Esophagus (tissue), 2 donors: ENCODE results near the gene OPRM1. TPM values are rescaled to one million over a fixed set of nuclear protein-coding genes. Genes with fewer than 3 reads are reported as not detected.
"Not testable (repeated sequence)": the region's sequence is repeated elsewhere in the genome, so short reads cannot be mapped to it uniquely, and the experiment has no call there.

ENCODE experiments used
- H3K27ac ChIP-seq, 2 donors: one replicate each; pipeline ENCODE4 v1.5.1; 2013; ENCODE audit warnings: low read depth in 2 of 2, mild to moderate bottlenecking in 2 of 2, inconsistent platforms in 1 of 2, low read length in 1 of 2, moderate library complexity in 1 of 2
- H3K27me3 ChIP-seq, 2 donors: one replicate each; pipeline ENCODE4 v1.6.1; 2013; ENCODE audit warnings: low read length in 2 of 2, control low read depth in 1 of 2, mild to moderate bottlenecking in 1 of 2; ENCODE audit not compliant: insufficient read depth in 2 of 2, control insufficient read depth in 1 of 2
- H3K36me3 ChIP-seq, 2 donors: one replicate each; pipeline ENCODE4 v1.6.1; 2013; ENCODE audit warnings: low read length in 1 of 2; ENCODE audit not compliant: control insufficient read depth in 2 of 2, insufficient read depth in 2 of 2
- H3K4me1 ChIP-seq, 2 donors: one replicate each; pipeline ENCODE4 v1.6.1; 2013; ENCODE audit warnings: low read length in 1 of 2; ENCODE audit not compliant: control insufficient read depth in 2 of 2, insufficient read depth in 2 of 2
- H3K4me3 ChIP-seq, 2 donors: one replicate each; pipeline ENCODE4 v1.5.1; 2013; ENCODE audit warnings: low read length in 2 of 2, mild to moderate bottlenecking in 2 of 2, low read depth in 1 of 2, moderate library complexity in 1 of 2
- H3K9me3 ChIP-seq, 2 donors: one replicate each; pipeline ENCODE4 v1.6.1; 2013; ENCODE audit warnings: mild to moderate bottlenecking in 2 of 2, low read depth in 1 of 2, low read length in 1 of 2, moderate library complexity in 1 of 2; ENCODE audit not compliant: control insufficient read depth in 2 of 2, insufficient read depth in 1 of 2
- WGBS, 2 donors: extraction: QIAGEN DNeasy Blood & Tissue Kit; methylation state at CpG; one replicate each; pipeline ENCODE4 v1.1.7; 2013; 5-methylcytosine and 5-hydroxymethylcytosine counted together
- polyA plus RNA-seq, 2 donors: library from polyadenylated mRNA; stranded (reverse); fragments of 200-250 nt; gene quantifications; one replicate each; pipeline ENCODE4 v1.2.3, GENCODE V29; 2013
- donor health status: healthy with polysubstance abuse.
- donor health status: Bipolar disorder and iron deficiency.

The OPRM1 gene
- polyA plus RNA-seq, 2 donors = not detected

GRCh38 chr6:154071711-154072110 lies 32.7 kb downstream of the OPRM1 start:
- no peaks in the 10 kb centered on the region for H3K36me3 ChIP-seq
- no peaks in the 10 kb centered on the region for H3K4me1 ChIP-seq
- no peak overlapping the region for H3K27ac ChIP-seq
- H3K27me3 ChIP-seq = no peaks in the 10 kb centered on the region
- 70 to 74% methylated on average over 1 of the region's 1 CpG for WGBS, 2 donors
- no peak overlapping the region for H3K4me3 ChIP-seq
- H3K9me3 ChIP-seq = no peaks in the 10 kb centered on the region

- not testable (repeated sequence) for H3K4me1 ChIP-seq, H3K27ac ChIP-seq, H3K9me3 ChIP-seq, H3K4me3 ChIP-seq, H3K36me3 ChIP-seq, H3K27me3 ChIP-seq
- 68 to 91% methylated on average over 2 of the region's 2 CpGs for WGBS, 2 donors
Measured at GRCh38 chr6:154078596-154078995, 39.6 kb downstream of the OPRM1 start.

- Histone ChIP-seq H3K4me1 (no peaks in the 10 kb centered on the region), H3K27me3 (no peaks in the 10 kb centered on the region), H3K9me3 (no peaks in the 10 kb centered on the region), H3K36me3 (no peaks in the 10 kb centered on the region), H3K4me3 (no peak overlapping the region), H3K27ac (no peak overlapping the region)
- 79 to 82% methylated on average over 8 of the region's 8 CpGs for WGBS, 2 donors
Measured at GRCh38 chr6:154080461-154081189, 41.6 kb downstream of the OPRM1 start.

GRCh38 chr6:154086510-154086909 lies 47.5 kb downstream of the OPRM1 start:
- 28 to 46% methylated on average over 3 of the region's 3 CpGs for WGBS, 2 donors
- Histone ChIP-seq H3K27me3 (no peaks in the 10 kb centered on the region), H3K27ac (no peak overlapping the region), H3K9me3 (no peaks in the 10 kb centered on the region), H3K36me3 (no peaks in the 10 kb centered on the region), H3K4me3 (no peak overlapping the region), H3K4me1 (no peaks in the 10 kb centered on the region)

GRCh38 chr6:154092326-154092962 lies 53.4 kb downstream of the OPRM1 start:
- Histone ChIP-seq H3K4me3 (no peak overlapping the region), H3K27me3 (no peaks in the 10 kb centered on the region), H3K9me3 (no peaks in the 10 kb centered on the region), H3K36me3 (no peaks in the 10 kb centered on the region), H3K27ac (no peak overlapping the region), H3K4me1 (no peaks in the 10 kb centered on the region)
- 58 to 60% methylated on average over 5 of the region's 5 CpGs for WGBS, 2 donors

GRCh38 chr6:154093231-154094044 lies 54.4 kb downstream of the OPRM1 start:
- Histone ChIP-seq H3K4me1 (no peaks in the 10 kb centered on the region), H3K36me3 (no peaks in the 10 kb centered on the region), H3K27ac (no peak overlapping the region), H3K9me3 (no peaks in the 10 kb centered on the region), H3K4me3 (no peak overlapping the region), H3K27me3 (no peaks in the 10 kb centered on the region)
- 67 to 73% methylated on average over 8 of the region's 8 CpGs for WGBS, 2 donors

- H3K27ac ChIP-seq = no peak overlapping the region
- WGBS, 2 donors = 88 to 90% methylated on average over 5 of the region's 5 CpGs
Measured at GRCh38 chr6:154095571-154095970, 56.5 kb downstream of the OPRM1 start.

GRCh38 chr6:154096316-154096715 lies 57.3 kb downstream of the OPRM1 start:
- Histone ChIP-seq H3K27ac (no peak overlapping the region), H3K27me3 (no peaks in the 10 kb centered on the region), H3K9me3 (no peaks in the 10 kb centered on the region), H3K36me3 (no peaks in the 10 kb centered on the region), H3K4me1 (no peaks in the 10 kb centered on the region), H3K4me3 (no peak overlapping the region)
- 87 to 89% methylated on average over 7 of the region's 7 CpGs for WGBS, 2 donors

More at GRCh38 chr6:154095571-154095970, 56.5 kb downstream of the OPRM1 start:
- H3K36me3 ChIP-seq = no peaks in the 10 kb centered on the region
- H3K27me3 ChIP-seq = no peaks in the 10 kb centered on the region
- H3K4me1 ChIP-seq = no peaks in the 10 kb centered on the region
- H3K4me3 ChIP-seq = no peak overlapping the region
- no peaks in the 10 kb centered on the region for H3K9me3 ChIP-seq

- H3K4me3 ChIP-seq = no peak overlapping the region
- WGBS, 2 donors = 63 to 79% methylated on average over 3 of the region's 3 CpGs
- H3K36me3 ChIP-seq = no peaks in the 10 kb centered on the region
- no peaks in the 10 kb centered on the region for H3K27me3 ChIP-seq
- no peaks in the 10 kb centered on the region for H3K9me3 ChIP-seq
- H3K4me1 ChIP-seq = no peaks in the 10 kb centered on the region
- H3K27ac ChIP-seq = no peak overlapping the region
Measured at GRCh38 chr6:154096834-154097233, 57.8 kb downstream of the OPRM1 start.
